Germinal center (tissue), 1 donor: ENCODE data around the gene SGO2.
A peak's percentile ranks its signal among the peaks of the same experiment; 100 is the strongest.

ENCODE experiments used
- DNase-seq: peaks from one replicate; pipeline ENCODE4 v3.0.0; 2012; ENCODE audit warnings: mixed read lengths, low spot score

SGO2 gene

GRCh38 chr2:200525882-200526651 lies at the start of gene SGO2:
Gene SGO2 (plus strand): TSS chr2:200526207. CDS start chr2:200532976, 6,769 bp downstream.
- peak; percentile 96 for DNase-seq

- DNase-seq, result no peak
Measured at GRCh38 chr2:200476836-200477235, 49.2 kb upstream of the SGO2 start.

- DNase-seq, result no peak
Measured at GRCh38 chr2:200477667-200478131, 48.3 kb upstream of the SGO2 start.

- DNase-seq, result no peak
Measured at GRCh38 chr2:200479692-200480265, 46.2 kb upstream of the SGO2 start.

GRCh38 chr2:200482194-200482593 lies 43.8 kb upstream of the SGO2 start:
- no peak for DNase-seq

- DNase-seq, result no peak
Measured at GRCh38 chr2:200483729-200484198, 42.2 kb upstream of the SGO2 start.

GRCh38 chr2:200484934-200485333 lies 41.1 kb upstream of the SGO2 start:
- DNase-seq, result no peak

GRCh38 chr2:200486529-200486928 lies 39.5 kb upstream of the SGO2 start:
- DNase-seq, result no peak

- no peak for DNase-seq
Measured at GRCh38 chr2:200488169-200488568, 37.8 kb upstream of the SGO2 start.

GRCh38 chr2:200490001-200490400 lies 36.0 kb upstream of the SGO2 start:
- DNase-seq, result no peak

- no peak for DNase-seq
Measured at GRCh38 chr2:200492656-200493055, 33.4 kb upstream of the SGO2 start.

- DNase-seq, result no peak
Measured at GRCh38 chr2:200494048-200494447, 32.0 kb upstream of the SGO2 start.

- DNase-seq, result no peak
Measured at GRCh38 chr2:200496696-200497095, 29.3 kb upstream of the SGO2 start.

GRCh38 chr2:200498402-200499162 lies 27.4 kb upstream of the SGO2 start:
- DNase-seq, result no peak

- no peak for DNase-seq
Measured at GRCh38 chr2:200502196-200502595, 23.8 kb upstream of the SGO2 start.

- DNase-seq, result no peak
Measured at GRCh38 chr2:200506679-200507078, 19.3 kb upstream of the SGO2 start.

GRCh38 chr2:200507179-200507578 lies 18.8 kb upstream of the SGO2 start:
- DNase-seq, result no peak

GRCh38 chr2:200509235-200509611 lies 16.8 kb upstream of the SGO2 start:
- peak; percentile 8 for DNase-seq

GRCh38 chr2:200509612-200510433 lies 16.2 kb upstream of the SGO2 start, which contains the start of gene KCTD18:
Gene KCTD18 (minus strand): TSS chr2:200510068. CDS start chr2:200507016, 3,052 bp downstream.
- DNase-seq, result peak; percentile 95

- DNase-seq, result no peak
Measured at GRCh38 chr2:200515155-200515554, 10.9 kb upstream of the SGO2 start.

GRCh38 chr2:200523158-200523557 lies 2.8 kb upstream of the SGO2 start:
- no peak for DNase-seq

- DNase-seq, result no peak
Measured at GRCh38 chr2:200523604-200524003, 2.4 kb upstream of the SGO2 start.
